T-cell (primary cell): ENCODE data around the gene LARGE1. TPM values are rescaled to one million over a fixed set of nuclear protein-coding genes. Genes with fewer than 3 reads are reported as not detected.

Source experiments
- ATAC-seq, 4 experiments: fragments of 200-7000 bp in 3 of 4; fragments of 150-1000 bp in 1 of 4; cut with Tn5 transposase; replicated peaks in 1 of 4; 1 replicate in 3 of 4; 2 replicates in 1 of 4; pipeline ENCODE4 v1.10.0; 2021; ENCODE audit warnings: moderate library complexity in 3 of 4, mild to moderate bottlenecking in 2 of 4, moderate number of reproducible peaks in 1 of 4
- CTCF ChIA-PET, 2 donors: fragments of 300-600 bp; sonication (Branson Sonifier 250); formaldehyde crosslinking; loops; one replicate each; lab custom pipeline; 2022; ENCODE audit warnings: antibody characterized with exemption in 2 of 2; lab: Charles Lee
- POLR2A ChIA-PET, 2 donors: fragments of 300-600 bp; sonication (Branson Sonifier 250); formaldehyde crosslinking; loops; one replicate each; lab custom pipeline; 2022; ENCODE audit warnings: antibody characterized with exemption in 2 of 2; lab: Charles Lee
- DNase-seq, 35 experiments: peaks; one replicate each; pipeline versions ENCODE4 v3.0.0 to v3.0.0-alpha.2; 2013 to 2023
- H3K27ac ChIP-seq: one replicate; pipeline ENCODE4 v1.5.1; 2013; ENCODE audit warnings: low read length
- H3K27me3 ChIP-seq, 2 experiments: replicated peaks in 1 of 2; 1 replicate in 1 of 2; 2 replicates in 1 of 2; pipeline versions ENCODE4 v1.6.1 to v1.7.0; 2013; ENCODE audit warnings: low read length in 1 of 2, mixed read lengths in 1 of 2; ENCODE audit not compliant: control insufficient read depth in 2 of 2, insufficient read depth in 2 of 2; ENCODE audit errors: extremely low read depth in 1 of 2
- H3K36me3 ChIP-seq, 2 donors: 1 replicate in 1 of 2; 2 replicates in 1 of 2; pipeline versions ENCODE4 v1.6.1 to v1.7.0; 2013; ENCODE audit warnings: low read length in 1 of 2; ENCODE audit not compliant: control insufficient read depth in 2 of 2, insufficient read depth in 1 of 2; ENCODE audit errors: extremely low read depth in 1 of 2
- H3K4me1 ChIP-seq, 2 experiments: 1 replicate in 1 of 2; 2 replicates in 1 of 2; pipeline versions ENCODE4 v1.6.1 to v1.7.0; 2013; ENCODE audit warnings: low read length in 2 of 2, mixed read lengths in 1 of 2; ENCODE audit not compliant: insufficient read depth in 2 of 2, control insufficient read depth in 1 of 2; ENCODE audit errors: extremely low read depth in 1 of 2
- H3K4me3 ChIP-seq, 2 donors: 1 replicate in 1 of 2; 2 replicates in 1 of 2; pipeline versions ENCODE4 v1.5.1 to v1.7.0; 2013; ENCODE audit warnings: mild to moderate bottlenecking in 2 of 2, low read length in 1 of 2, moderate library complexity in 1 of 2; ENCODE audit not compliant: control insufficient read depth in 1 of 2; ENCODE audit errors: extremely low read depth in 1 of 2
- H3K9me3 ChIP-seq: 2 replicates; pipeline ENCODE4 v1.7.0; 2013
- H3K27ac Mint-ChIP-seq, 2 donors: one replicate each; pipeline ENCODE4 v1.8.0; 2020 to 2021; ENCODE audit warnings: mild to moderate bottlenecking in 2 of 2, mixed read lengths in 2 of 2
- H3K27me3 Mint-ChIP-seq, 2 donors: one replicate each; pipeline ENCODE4 v1.8.0; 2021 to 2022; ENCODE audit warnings: mixed read lengths in 2 of 2
- H3K36me3 Mint-ChIP-seq: one replicate; pipeline ENCODE4 v1.8.0; 2021; ENCODE audit warnings: mixed read lengths
- H3K4me1 Mint-ChIP-seq, 3 donors: one replicate each; pipeline ENCODE4 v1.8.0; 2020 to 2022; ENCODE audit warnings: mixed read lengths in 3 of 3, mild to moderate bottlenecking in 1 of 3
- H3K4me3 Mint-ChIP-seq, 3 donors: one replicate each; pipeline ENCODE4 v1.8.0; 2020 to 2022; ENCODE audit warnings: mild to moderate bottlenecking in 3 of 3, mixed read lengths in 3 of 3, moderate library complexity in 3 of 3
- H3K9me3 Mint-ChIP-seq, 3 donors: one replicate each; pipeline ENCODE4 v1.8.0; 2020 to 2022; ENCODE audit warnings: mixed read lengths in 3 of 3
- WGBS: methylation state at CpG from one replicate; pipeline ENCODE4 v1.1.5; 2013; ENCODE audit warnings: missing lambda C conversion rate; ENCODE audit not compliant: insufficient coverage; 5-methylcytosine and 5-hydroxymethylcytosine counted together
- total RNA-seq, 35 experiments: library from RNA in 6 of 35; stranded (reverse) in 6 of 35; fragments of 120-200 nt in 1 of 35; gene quantifications; one replicate each; pipeline versions ENCODE4 v1.2.1 to v1.2.4 and lab custom pipeline; 2013 to 2026

Gene LARGE1
- total RNA-seq, 5 donors from 2014 or later (not counting 1 experiment from before 2014, with no cell fraction given) = 0.53 to 6.1 (median 3.0) TPM

GRCh38 chr22:33409079-33409478 is 511.2 kb downstream of the LARGE1 start:
- H3K4me3 Mint-ChIP-seq = no peak overlapping the region

DNA sequence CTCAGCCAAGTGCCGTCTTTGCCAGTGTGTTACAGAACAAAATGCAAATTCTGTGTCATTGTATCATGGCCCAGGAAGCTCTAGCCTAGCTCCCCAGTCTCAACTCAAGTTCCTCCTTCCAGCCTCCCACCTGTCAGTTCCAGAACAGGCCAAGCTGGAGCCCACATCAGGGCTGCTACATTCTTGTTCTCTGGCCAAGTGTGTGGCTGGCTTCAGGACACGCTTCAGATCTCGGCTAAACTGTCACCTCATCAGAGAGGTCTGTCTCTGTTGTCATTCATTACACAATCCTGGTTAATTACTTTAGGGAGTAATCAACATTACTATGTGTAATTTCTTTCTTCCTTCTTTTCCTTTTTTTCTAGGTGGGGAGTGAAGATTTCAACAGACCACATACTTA is 515.1 kb downstream of the LARGE1 start:
- ATAC-seq (no peak), DNase-seq (no peak)
- no peak overlapping the region for H3K4me3 Mint-ChIP-seq
- H3K9me3 Mint-ChIP-seq = peaks cover 1 to 4% (median 3%) of the 10 kb centered on the region in 3 donors
- no peaks in the 10 kb centered on the region for H3K4me1 ChIP-seq
- no peaks in the 10 kb centered on the region for H3K36me3 ChIP-seq
- H3K27ac ChIP-seq = no peak overlapping the region
- CTCF ChIA-PET = no interaction called here
- no peaks in the 10 kb centered on the region for H3K27me3 Mint-ChIP-seq
- POLR2A ChIA-PET = no interaction called here
- no peak overlapping the region for H3K27ac Mint-ChIP-seq
- WGBS = no CpG with 5 or more reads among the region's 3 CpGs
- no peaks in the 10 kb centered on the region for H3K9me3 ChIP-seq
- H3K4me1 Mint-ChIP-seq = no peaks in the 10 kb centered on the region
- H3K27me3 ChIP-seq = no peaks in the 10 kb centered on the region
- no peaks in the 10 kb centered on the region for H3K36me3 Mint-ChIP-seq
- no peak overlapping the region for H3K4me3 ChIP-seq

More at GRCh38 chr22:33409079-33409478, 511.2 kb downstream of the LARGE1 start:
- DNase-seq = no peak
- H3K4me3 ChIP-seq = no peak overlapping the region
- H3K4me1 ChIP-seq = no peaks in the 10 kb centered on the region
- no peaks in the 10 kb centered on the region for H3K36me3 Mint-ChIP-seq
- no peaks in the 10 kb centered on the region for H3K27me3 Mint-ChIP-seq
- H3K27ac ChIP-seq = no peak overlapping the region
- CTCF ChIA-PET = no interaction called here
- ATAC-seq = no peak
- no peaks in the 10 kb centered on the region for H3K27me3 ChIP-seq
- WGBS = 80% methylated on average over 2 of the region's 2 CpGs
- no peaks in the 10 kb centered on the region for H3K9me3 ChIP-seq
- POLR2A ChIA-PET = interaction anchor here in 1 of 2 donors (0.8 kb wide), 1 partner anchor 29 kb away, joined by 8 read pairs; no protein-coding TSS in a partner anchor
- no peaks in the 10 kb centered on the region for H3K36me3 ChIP-seq
- no peak overlapping the region for H3K27ac Mint-ChIP-seq
- no peaks in the 10 kb centered on the region for H3K4me1 Mint-ChIP-seq
- peaks cover 0 to 7% (median 3%) of the 10 kb centered on the region in 3 donors for H3K9me3 Mint-ChIP-seq

- H3K27me3 Mint-ChIP-seq = no peaks in the 10 kb centered on the region
- POLR2A ChIA-PET = no interaction called here
- no peaks in the 10 kb centered on the region for H3K4me1 ChIP-seq
These were observed 515.6 kb downstream of the LARGE1 start for GRCh38 chr22:33404723-33405122.

DNA sequence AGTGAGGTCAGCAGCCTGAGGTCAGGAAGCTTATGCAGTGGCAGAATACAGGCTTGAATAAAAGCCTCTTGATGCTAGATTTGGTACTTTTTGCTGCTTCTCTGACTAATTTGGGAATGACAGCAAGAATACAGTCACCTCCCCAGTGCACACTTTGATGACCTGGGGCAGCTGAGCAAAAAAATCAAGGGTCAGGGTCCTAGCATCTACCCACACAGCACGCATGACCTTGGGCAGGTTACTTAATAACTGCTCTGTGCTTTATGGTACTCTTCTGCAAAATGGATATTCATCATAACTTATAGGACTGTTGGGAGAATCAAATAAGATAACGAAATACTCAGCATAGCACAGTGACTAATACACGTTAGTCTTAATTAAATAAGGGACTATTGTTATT is 518.0 kb downstream of the LARGE1 start:
- no peak overlapping the region for H3K4me3 Mint-ChIP-seq
- no peaks in the 10 kb centered on the region for H3K4me1 Mint-ChIP-seq
- peaks cover 1 to 7% (median 4%) of the 10 kb centered on the region in 3 donors for H3K9me3 Mint-ChIP-seq
- no peak overlapping the region for H3K27ac ChIP-seq
- no CpG with 5 or more reads among the region's 3 CpGs for WGBS
- POLR2A ChIA-PET = no interaction called here
- H3K36me3 ChIP-seq = no peaks in the 10 kb centered on the region
- no peaks in the 10 kb centered on the region for H3K27me3 ChIP-seq
- DNase-seq (no peak), ATAC-seq (no peak)
- no peaks in the 10 kb centered on the region for H3K9me3 ChIP-seq
- H3K4me1 ChIP-seq = no peaks in the 10 kb centered on the region
- no peaks in the 10 kb centered on the region for H3K27me3 Mint-ChIP-seq
- CTCF ChIA-PET = no interaction called here
- no peak overlapping the region for H3K27ac Mint-ChIP-seq
- H3K4me3 ChIP-seq = no peak overlapping the region
- no peaks in the 10 kb centered on the region for H3K36me3 Mint-ChIP-seq

More at GRCh38 chr22:33404723-33405122, 515.6 kb downstream of the LARGE1 start:
- Histone ChIP-seq H3K36me3 (no peaks in the 10 kb centered on the region), H3K4me3 (no peak overlapping the region), H3K27ac (no peak overlapping the region), H3K9me3 (no peaks in the 10 kb centered on the region), H3K27me3 (no peaks in the 10 kb centered on the region)
- DNase-seq = no peak
- CTCF ChIA-PET = no interaction called here
- Mint-ChIP-seq H3K9me3 (peaks cover 1 to 7% (median 3%) of the 10 kb centered on the region in 3 donors), H3K4me3 (no peak overlapping the region), H3K36me3 (no peaks in the 10 kb centered on the region), H3K4me1 (no peaks in the 10 kb centered on the region), H3K27ac (no peak overlapping the region)
- ATAC-seq = no peak
- WGBS = 47% methylated on average over 3 of the region's 3 CpGs

DNA sequence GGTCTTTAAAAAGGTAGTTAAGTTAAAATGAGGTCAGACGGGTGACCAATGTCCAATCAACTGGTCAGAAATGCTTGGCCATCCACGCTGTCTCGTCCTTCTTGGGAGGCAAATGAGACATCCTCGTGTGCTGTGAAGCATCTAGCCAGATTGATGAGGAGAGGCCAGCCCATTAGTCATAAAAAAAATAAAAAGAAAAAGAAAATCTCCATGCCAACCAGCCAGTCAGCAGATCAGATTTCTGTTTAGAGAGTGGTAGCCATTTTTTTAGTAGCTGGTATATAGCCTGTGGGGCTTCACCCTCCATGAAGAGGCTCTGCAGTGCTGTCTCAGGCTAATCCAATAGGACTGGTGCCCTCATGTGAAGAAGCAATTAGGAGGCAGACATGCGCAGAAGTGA is 519.0 kb downstream of the LARGE1 start:
- WGBS = 86% methylated on average over 1 of the region's 5 CpGs
- DNase-seq (no peak), ATAC-seq (no peak)
- H3K9me3 Mint-ChIP-seq = peaks cover 1 to 6% (median 4%) of the 10 kb centered on the region in 3 donors
- H3K4me3 Mint-ChIP-seq = no peak overlapping the region
- CTCF ChIA-PET = no interaction called here
- POLR2A ChIA-PET = no interaction called here
- no peaks in the 10 kb centered on the region for H3K27me3 ChIP-seq
- H3K36me3 Mint-ChIP-seq = no peaks in the 10 kb centered on the region
- H3K36me3 ChIP-seq = no peaks in the 10 kb centered on the region
- H3K27ac Mint-ChIP-seq = no peak overlapping the region
- H3K9me3 ChIP-seq = no peaks in the 10 kb centered on the region
- no peak overlapping the region for H3K27ac ChIP-seq
- H3K27me3 Mint-ChIP-seq = no peaks in the 10 kb centered on the region
- H3K4me1 ChIP-seq = no peaks in the 10 kb centered on the region
- no peak overlapping the region for H3K4me3 ChIP-seq
- no peaks in the 10 kb centered on the region for H3K4me1 Mint-ChIP-seq

DNA sequence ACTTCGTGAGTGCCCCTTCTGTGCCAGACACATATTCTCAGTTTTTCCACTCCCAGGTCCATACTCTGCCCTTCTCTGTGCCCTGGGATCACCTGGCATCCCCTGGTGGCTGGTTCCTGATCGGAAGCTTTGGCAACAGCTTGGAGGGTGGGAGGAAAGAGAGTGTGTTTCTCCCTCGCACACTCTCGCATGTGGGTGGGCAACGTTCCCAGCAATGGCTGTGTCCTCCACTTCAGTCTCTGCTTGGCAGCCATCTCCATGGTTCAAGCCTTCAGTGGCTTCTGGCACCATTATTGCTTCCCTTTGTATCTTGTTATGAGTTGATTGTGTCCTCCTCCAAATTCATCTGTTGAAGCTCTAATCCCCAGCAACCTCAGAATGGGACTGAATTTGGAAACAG is 519.4 kb downstream of the LARGE1 start:
- Mint-ChIP-seq H3K27me3 (no peaks in the 10 kb centered on the region), H3K4me1 (no peaks in the 10 kb centered on the region), H3K27ac (no peak overlapping the region), H3K9me3 (peaks cover 1 to 4% (median 3%) of the 10 kb centered on the region in 3 donors), H3K4me3 (no peak overlapping the region), H3K36me3 (no peaks in the 10 kb centered on the region)
- no peaks in the 10 kb centered on the region for H3K27me3 ChIP-seq
- H3K4me3 ChIP-seq = no peak overlapping the region
- ChIA-PET CTCF (no interaction called here), POLR2A (no interaction called here)
- no CpG with 5 or more reads among the region's 5 CpGs for WGBS
- ATAC-seq (no peak), DNase-seq (no peak)
- H3K9me3 ChIP-seq = no peaks in the 10 kb centered on the region
- H3K36me3 ChIP-seq = no peaks in the 10 kb centered on the region
- no peak overlapping the region for H3K27ac ChIP-seq
- no peaks in the 10 kb centered on the region for H3K4me1 ChIP-seq
